CD4-positive, alpha-beta T cell treated with Interleukin-21 for 1 hour (primary cell): ENCODE data around the gene CS.
"Not testable (repeated sequence)": the region's sequence is repeated elsewhere in the genome, so short reads cannot be mapped to it uniquely, and the experiment has no call there.

Source experiments
- DNase-seq: peaks from one replicate; pipeline ENCODE4 v3.0.0-alpha.2; 2020

CS gene

DNA sequence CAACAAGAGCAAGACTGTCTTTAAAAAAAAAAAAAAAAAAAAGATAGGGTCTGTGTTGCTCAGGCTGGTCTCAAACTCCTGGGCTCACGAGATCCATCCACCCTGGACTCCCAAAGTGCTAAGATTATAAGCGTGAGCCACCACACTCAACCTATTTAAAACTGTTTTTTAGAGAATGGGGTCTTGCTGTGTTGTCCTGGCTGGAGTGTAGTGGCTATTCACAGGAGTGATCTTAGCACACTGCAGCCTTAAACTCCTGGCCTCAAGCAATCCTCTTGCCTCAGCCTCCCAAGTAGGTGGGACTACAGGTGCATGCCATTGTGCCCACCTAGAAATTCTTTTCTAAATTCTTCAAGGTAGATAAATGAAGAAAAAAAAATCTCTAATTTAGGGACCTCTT lies 25.8 kb downstream of the CS start:
- DNase-seq = no peak

DNA sequence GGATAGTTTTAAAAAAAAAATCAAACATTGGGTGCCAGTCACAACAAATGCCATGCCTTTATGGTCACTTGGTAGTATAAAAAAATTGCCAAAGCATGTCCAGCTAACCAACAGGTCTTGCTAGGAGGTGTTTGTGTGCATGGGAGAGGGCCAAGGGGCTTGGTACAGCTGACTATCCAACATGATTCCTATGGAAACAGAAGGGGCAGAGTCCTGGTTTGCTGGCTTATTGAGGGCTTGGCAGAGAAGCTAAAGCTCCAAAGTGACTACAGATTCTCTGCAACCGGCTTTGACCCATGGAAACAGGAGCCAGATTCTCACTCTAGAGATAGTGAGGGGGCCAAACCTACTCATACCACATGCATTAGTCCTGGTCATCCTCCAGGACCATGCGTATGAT lies 27.7 kb downstream of the CS start:
- DNase-seq = not testable (repeated sequence)

DNA sequence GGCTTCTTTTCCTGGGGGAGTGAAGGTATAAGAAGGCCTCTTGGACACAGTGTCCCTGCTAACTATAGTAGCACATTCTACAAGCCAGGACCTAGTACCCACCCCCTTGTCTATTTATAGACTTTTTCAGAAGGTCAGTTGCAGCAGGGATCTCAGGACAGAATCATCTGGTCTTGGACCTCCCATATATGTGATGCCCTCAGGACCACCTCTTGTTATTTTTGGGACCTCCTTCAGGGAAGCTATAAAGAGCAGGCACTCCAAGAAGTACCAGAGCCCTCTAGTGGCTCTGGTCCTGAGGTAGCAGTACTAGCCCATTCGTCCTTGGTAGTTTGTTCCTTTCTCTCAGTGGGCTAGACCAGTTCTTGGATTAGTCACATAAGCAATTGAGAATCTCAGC lies 29.1 kb downstream of the CS start:
- DNase-seq = peak; percentile 13

DNA sequence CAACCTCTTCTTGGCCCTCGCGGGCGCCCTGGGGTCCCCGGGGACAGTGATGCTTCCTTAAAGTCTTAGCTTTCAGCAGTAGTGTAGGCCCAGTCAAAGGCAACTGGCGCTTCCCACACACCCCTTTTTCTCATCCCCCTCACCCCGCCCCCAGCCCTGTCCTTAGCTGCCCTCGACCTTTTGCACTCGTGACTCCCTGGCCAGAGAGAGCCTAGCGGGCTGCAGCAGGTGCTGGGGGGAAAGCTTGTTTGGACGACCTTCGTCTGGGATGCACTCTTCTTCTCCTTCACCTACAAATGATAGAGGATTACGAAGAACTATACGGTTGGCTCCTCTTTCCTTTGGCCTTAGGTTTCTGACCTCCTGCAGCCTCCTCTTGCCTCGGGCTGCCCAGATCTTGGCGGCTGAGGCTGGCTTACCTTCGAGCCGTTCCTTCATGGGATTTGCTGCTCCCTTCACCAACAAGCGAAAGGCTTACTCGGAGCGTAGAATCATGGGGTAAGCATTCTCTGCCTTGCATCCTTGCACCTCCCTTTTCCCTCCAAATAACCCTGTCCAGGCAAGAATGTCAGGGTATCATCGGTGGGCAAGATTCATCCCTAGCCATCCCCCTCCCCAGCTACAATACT lies 32.6 kb downstream of the CS start:
- DNase-seq = no peak

DNA sequence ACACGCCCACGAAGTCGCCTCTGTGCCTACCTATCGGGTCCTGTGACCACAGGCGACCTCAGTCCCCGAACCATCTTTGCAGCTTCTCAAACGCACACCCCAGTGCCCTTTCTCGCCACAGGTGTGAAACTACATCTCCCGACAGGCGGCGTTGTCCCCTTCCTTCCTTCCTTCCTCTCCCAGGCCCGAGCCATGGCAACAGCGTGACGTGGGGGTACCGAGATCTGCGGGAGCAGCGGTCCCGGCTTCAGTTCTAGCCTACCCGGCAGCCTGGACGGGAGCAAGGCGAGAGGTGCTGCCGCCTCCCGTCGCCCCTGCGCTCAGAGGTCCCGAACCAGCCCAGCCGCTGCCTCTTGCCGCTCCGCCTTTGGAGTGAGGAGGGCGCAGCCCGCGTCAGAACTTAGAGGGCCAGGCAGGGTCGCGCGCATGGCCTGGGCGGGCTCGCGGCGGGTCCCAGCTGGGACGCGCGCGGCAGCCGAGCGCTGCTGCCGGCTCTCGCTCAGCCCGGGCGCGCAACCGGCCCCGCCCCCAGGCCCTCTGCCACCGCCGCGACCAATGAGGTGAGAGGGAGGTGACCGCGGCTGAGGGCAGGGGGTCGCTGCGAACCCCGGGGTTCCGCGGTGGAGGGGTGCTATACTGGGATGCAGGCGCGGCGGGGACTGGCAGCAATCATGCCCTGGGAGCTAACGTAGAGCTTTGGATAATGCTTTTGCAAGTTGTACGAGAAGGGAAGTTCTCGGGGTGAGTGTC lies 33.3 kb downstream of the CS start, which contains the start of gene COQ10A:
TSS of gene COQ10A (plus strand) at position 250 of the 750 bp plus-strand sequence. CDS start at position 427, 177 bp downstream.
- DNase-seq = peak; percentile 93

DNA sequence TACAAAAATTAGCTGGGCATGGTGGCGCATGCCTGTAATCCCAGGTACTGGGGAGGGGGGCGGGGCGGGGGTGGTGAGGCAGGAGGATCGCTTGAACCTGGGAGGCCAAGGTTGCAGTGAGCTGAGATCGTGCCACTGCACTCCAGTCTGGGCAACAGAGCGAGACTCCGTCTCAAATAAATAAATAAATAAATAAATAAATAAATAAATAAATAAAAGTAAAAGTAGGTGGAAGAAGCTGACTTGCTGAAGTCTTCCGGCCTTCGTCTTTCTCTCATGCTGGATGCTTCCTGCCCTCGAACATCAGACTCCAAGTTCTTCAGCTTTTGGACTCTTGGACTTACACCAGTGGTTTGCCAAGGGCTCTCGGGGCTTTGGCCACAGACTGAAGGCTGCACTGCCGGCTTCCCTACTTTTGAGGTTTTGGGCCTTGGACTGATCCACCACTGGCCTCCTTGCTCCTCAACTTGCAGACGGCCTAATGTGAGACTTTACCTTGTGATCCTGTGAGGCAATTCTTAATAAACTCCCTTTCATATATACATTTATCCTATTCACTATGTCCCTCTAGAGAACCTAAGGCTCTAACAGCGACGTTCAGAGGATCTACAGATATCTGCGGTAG lies 34.0 kb downstream of the CS start:
- DNase-seq = not testable (repeated sequence)

DNA sequence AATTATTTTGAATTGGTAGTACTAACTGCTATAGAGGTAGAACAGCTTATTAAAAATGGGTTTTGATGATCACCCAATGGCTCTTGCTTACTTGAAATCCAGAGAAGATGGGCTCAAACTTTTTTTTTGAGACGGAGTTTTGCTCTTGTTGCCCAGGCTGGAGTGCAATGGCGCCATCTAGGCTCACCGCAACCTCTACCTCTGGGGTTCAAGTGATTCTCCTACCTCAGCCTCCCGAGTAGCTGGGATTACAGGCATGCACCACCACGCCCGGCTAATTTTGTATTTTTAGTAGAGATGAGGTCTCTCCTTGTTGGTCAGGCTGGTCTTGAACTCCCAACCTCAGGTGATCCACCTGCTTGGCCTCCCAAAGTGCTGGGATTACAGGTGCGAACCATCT lies 37.2 kb downstream of the CS start:
- peak; percentile 11 for DNase-seq

DNA sequence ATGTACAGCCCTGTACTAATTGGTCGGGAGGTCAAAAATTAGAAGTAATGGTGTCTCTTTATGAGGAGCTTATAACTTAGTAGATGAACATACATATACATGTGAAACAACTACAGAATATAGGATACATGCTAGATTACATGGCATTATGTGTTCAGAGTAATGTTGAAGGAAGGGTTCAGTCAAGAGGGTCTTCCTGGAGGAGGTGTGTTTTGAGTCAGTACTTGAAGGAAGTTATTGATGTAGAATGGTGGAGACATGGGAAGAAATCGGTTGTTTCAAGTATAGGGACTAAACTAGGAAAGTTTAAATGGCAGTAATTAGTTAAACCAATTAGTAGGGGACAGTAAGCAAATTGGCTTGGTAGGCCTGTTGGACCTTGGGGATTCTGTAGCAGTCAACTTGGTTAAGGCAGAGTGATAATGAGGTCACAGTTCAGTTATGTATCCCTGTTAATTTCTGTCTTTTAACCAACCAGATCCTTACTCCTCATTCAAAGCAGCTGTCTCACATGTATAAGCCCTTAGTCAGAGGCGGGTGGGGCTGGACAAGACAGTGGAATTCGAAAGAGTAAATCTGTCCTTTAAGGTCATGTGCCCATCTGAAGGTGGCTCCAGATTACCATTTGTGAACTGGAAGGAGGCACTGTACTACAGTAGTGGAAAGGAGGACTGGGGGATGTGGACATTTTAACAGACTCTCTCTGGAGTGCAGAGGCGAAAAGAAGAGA lies 38.5 kb downstream of the CS start:
- no peak for DNase-seq

DNA sequence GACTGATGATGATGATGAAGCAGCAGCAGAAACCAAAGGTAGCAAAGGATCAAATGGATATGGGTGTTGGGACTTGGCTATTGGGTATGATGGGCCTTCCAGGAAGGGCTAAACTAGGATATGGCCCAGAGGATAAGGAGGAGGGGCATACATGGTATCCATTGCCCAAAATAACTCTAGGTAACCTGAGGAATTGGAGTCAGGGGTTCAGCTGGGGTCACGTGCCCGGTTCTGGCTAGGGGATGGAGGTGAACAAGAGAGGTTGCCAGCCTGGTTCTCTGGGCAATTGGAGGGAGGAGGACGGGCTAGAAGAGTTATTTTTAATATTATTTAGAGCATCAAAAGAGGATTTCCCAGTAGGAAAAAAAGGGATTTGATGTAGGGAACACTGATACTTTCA lies 39.2 kb downstream of the CS start:
- no peak for DNase-seq

DNA sequence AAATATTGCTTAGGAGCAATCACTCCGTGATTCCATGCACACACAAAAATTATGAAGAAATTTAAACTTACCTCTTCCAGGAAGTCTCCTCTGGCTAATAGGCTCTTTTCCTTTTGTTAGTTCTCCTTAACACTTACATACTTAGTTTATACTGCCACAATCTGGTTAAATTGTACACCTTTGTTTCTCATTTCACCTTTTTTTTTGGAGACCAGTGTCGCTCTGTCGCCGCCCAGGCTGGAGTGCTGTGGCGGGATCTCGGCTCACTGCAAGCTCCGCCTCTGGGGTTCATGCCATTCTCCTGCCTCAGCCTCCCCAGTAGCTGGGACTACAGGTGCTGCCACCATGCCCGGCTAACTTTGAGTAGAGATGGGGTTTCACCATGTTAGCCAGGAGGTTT lies 39.8 kb downstream of the CS start:
- no peak for DNase-seq

DNA sequence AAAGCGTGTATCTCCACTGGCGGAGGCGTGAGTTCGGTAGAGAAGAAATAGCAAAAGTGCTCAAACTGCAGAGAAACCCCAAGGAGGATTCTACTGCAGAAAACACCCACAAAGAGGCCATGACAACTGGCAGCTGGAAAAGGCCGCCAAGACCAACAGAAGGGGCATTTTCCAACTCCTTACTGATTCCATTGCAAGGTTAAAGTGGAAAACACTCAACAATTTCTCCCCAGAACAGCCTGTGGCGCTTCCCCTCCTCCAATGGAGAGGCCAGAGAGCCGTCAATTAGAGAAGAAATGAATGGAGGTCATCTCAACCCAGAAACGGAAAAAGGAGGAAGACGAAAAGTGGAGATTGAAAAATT lies 41.3 kb downstream of the CS start:
- DNase-seq = no peak

DNA sequence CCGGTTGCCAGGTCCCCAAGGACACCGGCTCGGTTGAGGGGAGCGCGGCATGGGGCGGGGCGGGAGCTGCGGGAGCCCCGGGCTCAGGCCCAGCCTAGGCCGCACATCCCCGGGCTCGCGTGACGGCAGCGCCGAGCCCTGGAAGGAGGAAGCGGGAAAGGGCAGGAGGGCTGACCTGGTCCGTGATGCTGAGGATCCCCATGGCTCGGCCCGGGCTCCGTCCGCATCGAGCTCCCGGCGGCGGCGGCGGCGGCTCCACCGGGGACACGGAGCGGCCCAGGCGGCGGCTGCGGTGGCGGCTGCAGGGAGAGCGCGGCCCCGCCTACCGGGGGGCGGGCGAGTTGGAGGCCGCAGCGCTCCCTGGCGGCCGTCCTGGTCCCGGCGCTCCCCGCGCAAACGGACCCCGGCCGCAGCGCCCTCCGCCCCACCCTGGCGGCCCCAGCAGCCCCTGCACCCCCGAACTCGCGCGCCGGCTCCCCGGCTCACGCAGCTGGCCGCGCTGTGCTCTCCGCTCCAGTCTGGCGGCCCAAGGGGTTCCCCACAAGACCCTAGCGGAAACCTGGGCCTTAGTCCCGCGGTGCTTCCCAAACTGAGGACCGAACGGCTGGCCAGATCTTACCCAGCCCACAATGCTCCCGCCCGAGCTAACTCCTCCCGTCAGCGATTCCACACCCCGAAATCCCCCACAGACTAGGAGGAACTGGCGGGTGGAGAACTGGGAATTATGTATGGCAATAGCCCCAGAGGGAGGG lies 41.9 kb downstream of the CS start, which contains the start of gene ANKRD52:
TSS of gene ANKRD52 (minus strand) at position 317 of the 752 bp plus-strand sequence. CDS start at position 202, 115 bp downstream.
- peak; percentile 82 for DNase-seq

DNA sequence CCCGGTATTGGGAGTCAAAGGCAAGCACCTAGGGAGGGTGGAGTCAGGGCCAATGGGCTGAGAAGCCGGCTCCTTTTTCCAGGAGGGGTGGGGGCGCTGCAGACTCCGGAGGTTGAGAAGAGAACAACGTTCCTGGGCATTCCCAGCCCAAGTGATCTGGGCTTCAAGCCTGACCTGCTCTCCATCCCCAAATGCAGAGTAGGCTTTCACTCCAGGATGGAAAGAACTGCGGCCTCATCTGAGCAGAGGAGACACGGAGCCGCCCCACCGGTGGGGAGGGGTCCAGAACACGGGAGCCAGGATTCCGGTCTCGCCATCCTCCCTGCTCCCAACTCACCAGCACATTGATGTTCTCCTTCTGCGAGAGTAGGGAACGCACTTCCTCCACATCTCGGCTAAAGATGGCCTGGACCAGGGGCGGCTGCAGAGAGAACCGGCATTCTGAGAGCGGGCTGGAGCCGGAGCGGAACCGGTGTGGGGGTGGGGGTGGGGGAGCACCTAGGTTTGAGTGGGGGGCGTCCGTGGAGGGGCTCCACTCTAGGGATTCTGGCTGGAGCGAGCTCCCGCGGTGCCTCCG lies 42.6 kb downstream of the CS start:
- DNase-seq = peak; percentile 10

DNA sequence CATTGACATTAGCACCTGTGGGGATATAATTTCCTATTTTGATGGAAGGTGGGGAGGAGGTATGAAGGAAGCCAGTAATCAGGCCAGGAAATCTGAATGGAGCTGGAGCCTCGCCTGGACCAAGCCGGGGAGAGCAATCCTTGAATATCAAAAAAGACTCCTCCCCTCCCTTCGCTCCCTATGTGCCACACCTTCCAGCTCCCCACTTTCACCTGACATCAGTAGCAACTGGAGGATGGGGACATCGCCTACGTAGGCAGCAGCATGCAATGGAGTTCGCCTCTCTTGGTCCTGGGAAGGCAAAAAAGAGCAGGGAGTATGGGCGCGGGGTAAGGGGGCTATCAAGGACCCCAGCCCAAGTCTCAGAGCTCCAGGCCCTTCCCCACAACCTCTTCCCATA lies 43.1 kb downstream of the CS start:
- DNase-seq = no peak

DNA sequence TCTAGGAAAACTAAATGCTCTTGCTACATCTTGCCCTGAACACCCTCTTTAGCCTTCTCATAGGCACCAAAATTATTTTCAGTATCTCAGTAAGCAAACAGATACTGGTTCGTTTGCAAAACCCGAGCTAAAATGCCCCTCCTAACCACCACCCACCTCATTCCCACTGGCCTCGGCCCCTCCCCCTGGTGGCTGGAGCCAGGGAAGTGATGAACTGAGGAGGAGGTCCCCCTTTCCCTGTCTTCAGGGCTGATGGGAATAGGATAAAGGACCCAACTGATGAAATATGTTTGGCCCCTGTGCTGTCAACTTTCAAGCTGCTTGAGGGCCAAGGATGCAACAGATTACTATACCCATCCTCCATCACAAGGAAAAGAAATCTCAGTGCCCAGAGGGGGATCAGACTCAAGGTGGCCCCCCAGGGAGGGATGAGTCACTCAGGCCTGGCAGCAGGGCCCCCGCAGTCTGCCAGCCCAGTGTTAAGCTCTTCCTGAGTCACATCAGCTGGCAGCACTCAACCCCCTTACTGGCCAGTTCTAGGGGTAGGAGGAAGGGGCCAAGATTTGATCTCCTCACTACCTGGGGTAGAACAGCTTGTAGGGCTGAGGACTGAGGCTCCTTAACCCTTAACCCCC lies 43.7 kb downstream of the CS start:
- no peak for DNase-seq

DNA sequence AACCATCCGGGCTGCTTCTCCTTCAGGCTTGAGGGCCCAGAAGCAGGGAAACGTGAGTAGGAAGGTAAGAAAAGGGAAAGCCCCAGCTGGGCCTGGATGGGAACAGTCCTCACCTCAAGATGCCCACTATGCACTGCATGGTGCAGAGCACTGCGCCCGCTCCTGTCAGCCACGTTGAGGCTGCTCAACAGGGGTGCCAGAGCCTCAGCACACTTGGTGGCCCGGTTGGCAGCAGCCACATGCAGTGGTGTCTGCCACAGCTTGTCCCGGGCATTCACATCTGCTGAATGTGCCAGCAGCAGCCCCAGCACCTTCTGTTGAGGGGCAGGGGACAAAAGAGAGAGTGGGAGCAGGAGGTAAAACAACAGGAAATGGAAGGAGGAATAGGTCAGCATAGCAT lies 44.5 kb downstream of the CS start:
- no peak for DNase-seq

DNA sequence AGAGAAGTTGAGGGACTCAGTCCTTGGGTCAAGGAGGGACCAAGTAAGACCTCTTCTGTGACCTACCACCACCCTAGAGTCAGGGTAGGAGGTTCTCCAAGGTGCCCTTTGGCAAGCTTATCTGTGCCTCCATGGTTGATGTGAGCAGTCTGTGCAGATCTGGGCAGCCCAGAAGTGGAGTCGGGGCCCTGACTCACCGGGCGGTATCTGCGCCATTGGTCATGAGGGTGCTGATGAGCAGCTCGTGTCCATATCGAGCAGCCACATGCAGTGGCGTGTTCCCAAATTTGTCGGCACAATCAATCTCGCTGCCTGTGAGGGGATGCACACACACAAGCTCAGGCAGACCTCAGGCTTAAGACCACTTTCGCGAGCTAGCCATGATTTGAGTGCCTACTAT lies 47.0 kb downstream of the CS start:
- DNase-seq = no peak

DNA sequence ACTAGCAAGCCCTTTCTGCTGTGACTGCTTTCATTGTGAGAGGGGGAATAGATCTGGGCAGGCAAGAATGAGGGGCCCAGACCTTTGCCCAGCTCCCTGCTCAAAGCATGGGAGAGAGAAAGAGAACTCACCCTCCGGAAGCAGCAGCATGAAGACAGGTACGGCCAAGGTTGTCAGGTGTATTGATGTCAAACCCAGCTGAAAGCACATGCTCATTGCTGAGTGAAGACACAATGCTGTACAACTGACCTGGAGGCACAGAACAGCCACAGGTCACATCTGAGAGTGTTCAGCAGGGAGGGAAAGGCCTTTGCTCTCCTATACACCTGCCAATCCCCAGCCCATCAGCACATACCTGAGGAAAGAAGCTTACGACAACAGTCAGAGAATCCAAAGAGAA lies 47.5 kb downstream of the CS start:
- no peak for DNase-seq

DNA sequence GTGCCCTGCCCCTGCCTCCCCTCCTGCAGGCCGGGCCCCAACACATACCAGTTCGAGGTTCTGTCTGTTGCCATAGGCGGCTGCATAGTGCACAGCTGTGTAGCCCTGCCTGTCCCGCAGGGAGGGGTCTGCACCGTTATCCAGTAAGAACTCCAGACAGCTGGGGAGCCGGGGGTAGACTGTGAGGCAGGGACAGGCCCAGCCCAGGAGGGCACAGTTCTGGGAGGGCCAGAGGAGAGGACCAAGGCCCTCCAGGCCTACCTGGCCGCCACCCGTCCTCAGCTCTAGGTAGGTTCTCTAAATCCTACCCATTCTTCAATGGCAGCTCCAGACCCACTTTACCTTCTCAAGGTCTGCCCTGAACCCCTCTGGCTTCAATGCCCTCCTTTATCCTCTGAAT lies 51.4 kb downstream of the CS start:
- DNase-seq = no peak

DNA sequence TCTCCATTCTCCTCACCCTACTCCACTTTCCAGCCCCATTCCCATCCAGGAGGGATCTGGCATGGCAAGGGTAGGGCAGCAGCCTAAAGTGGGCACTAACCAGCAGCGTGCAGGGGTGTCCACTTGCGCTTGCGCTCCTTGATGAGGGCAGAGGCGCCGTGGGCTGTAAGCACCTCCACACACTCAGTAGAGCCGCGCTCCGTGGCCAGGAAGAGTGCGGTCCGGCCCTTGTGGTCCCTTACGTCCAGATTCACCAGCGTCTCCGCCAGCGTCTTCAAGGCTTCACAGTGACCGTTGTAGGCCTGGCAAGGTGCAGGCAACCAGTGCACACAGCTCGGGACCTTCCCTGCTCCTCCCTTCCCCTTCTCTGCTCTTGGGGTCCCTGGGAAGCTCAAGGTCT lies 52.2 kb downstream of the CS start:
- DNase-seq = no peak

DNA sequence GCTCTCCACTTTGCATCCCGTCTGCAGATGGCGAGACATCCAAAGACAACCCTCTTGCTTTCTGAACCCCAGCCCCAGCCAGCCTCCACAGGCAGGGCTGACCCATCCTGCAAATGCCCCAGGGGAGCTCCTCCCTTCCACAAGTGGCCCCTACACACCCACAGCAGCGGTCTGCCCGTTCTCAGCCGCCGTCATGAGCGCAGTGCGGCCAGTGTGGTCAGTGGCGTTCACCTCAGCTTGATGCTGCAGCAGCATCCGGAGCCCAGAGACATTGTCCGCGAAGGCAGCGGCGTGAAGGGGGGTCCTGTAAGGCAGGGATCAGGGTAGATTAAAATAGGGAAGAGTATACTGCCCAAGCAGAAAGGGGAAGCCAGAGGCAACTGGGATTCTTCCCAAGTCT lies 55.6 kb downstream of the CS start:
- no peak for DNase-seq

DNA sequence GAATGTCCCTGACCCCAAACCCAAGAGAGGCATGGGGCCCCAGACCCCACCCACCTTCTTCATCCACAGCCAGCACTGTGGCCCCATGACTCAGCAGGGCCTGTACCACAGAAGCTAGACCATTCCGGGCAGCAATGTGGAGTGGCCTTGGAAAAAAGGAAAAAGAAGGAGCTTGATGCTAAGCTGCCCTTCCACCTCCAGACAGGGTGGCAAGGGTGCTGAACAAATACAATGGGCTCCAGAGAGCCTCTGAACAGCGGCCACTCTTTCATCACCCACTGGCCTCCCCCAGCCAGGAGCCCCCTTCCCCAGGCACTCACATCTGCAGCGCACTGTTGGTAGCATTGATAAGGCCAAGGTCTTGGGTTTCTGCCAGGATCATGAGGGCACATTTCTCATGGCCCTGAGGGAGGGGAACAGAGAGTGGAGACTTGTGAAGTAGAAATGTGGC lies 56.4 kb downstream of the CS start:
- no peak for DNase-seq
